Peyer's patch (tissue), 4 donors: Measurements from ENCODE around the gene TMEM207.

Experiments used
- CTCF ChIP-seq, 6 experiments: fragments of 450-650 bp in 4 of 6; fragments of 200-600 bp in 2 of 6; sonication (generic) in 1 of 6; IDR thresholded peaks; one replicate each; pipeline ENCODE4 v1.5.1; 2017 to 2019; ENCODE audit warnings: antibody characterized with exemption in 6 of 6, mild to moderate bottlenecking in 3 of 6, moderate library complexity in 1 of 6
- POLR2A ChIP-seq, 2 donors: fragments of 450-650 bp; IDR thresholded peaks; one replicate each; pipeline ENCODE4 v1.5.1; 2017; ENCODE audit warnings: antibody characterized with exemption in 2 of 2, mild to moderate bottlenecking in 2 of 2, moderate library complexity in 2 of 2

- no peak for TF ChIP-seq CTCF (IDR thresholded peaks at IDR 0.05)
- TF ChIP-seq POLR2A (IDR thresholded peaks at IDR 0.05) = no peak
These were observed 45.0 kb downstream of the TMEM207 start for GRCh38 chr3:190404715-190405114.
